ENCODE measurements around the gene CHIT1. TPM values are rescaled to one million over a fixed set of nuclear protein-coding genes. Genes with fewer than 3 reads are reported as not detected.

The CHIT1 gene
- total RNA-seq, 1 donor, result under 0.01 TPM

- DNase-seq (ENCODE audit: insufficient read length, low spot score, missing footprints), result no peak
- no peaks in the 10 kb centered on the region for H3K36me3 ChIP-seq (ENCODE audit: insufficient read depth, low read length)
- no peaks in the 10 kb centered on the region for H3K9me3 ChIP-seq (ENCODE audit: low read depth, low read length)
- no peak overlapping the region for H3K4me2 ChIP-seq (ENCODE audit: insufficient read depth, low read length)
- no peak overlapping the region for H2AFZ ChIP-seq (ENCODE audit: low read length)
- no peaks in the 10 kb centered on the region for H3K79me2 ChIP-seq (ENCODE audit: insufficient read depth, low read length)
- peaks cover 23% of the 10 kb centered on the region for H3K4me1 ChIP-seq (ENCODE audit: insufficient read depth, low read length)
- H3K27me3 ChIP-seq (ENCODE audit: insufficient read depth, low read length), result no peaks in the 10 kb centered on the region
- TF ChIP-seq, protein P1, sequence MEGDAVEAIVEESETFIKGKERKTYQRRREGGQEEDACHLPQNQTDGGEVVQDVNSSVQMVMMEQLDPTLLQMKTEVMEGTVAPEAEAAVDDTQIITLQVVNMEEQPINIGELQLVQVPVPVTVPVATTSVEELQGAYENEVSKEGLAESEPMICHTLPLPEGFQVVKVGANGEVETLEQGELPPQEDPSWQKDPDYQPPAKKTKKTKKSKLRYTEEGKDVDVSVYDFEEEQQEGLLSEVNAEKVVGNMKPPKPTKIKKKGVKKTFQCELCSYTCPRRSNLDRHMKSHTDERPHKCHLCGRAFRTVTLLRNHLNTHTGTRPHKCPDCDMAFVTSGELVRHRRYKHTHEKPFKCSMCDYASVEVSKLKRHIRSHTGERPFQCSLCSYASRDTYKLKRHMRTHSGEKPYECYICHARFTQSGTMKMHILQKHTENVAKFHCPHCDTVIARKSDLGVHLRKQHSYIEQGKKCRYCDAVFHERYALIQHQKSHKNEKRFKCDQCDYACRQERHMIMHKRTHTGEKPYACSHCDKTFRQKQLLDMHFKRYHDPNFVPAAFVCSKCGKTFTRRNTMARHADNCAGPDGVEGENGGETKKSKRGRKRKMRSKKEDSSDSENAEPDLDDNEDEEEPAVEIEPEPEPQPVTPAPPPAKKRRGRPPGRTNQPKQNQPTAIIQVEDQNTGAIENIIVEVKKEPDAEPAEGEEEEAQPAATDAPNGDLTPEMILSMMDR (IDR thresholded peaks at IDR 0.05; ENCODE audit: extremely low read depth, low read depth, low read length), result no peak
- no peak overlapping the region for H3K27ac ChIP-seq (ENCODE audit: low read depth, low read length)
- H3K4me3 ChIP-seq (ENCODE audit: insufficient read depth, low read length), result no peak overlapping the region
- H4K20me1 ChIP-seq (ENCODE audit: insufficient read depth, low read length), result no peaks in the 10 kb centered on the region
Observed at GRCh38 chr1:203276916-203277545, 47.6 kb upstream of the CHIT1 start.

- Histone ChIP-seq H3K36me3 (ENCODE audit: insufficient read depth, low read length) (no peaks in the 10 kb centered on the region), H3K4me1 (ENCODE audit: insufficient read depth, low read length) (peaks cover 23% of the 10 kb centered on the region), H3K27ac (ENCODE audit: low read depth, low read length) (no peak overlapping the region), H3K27me3 (ENCODE audit: insufficient read depth, low read length) (no peaks in the 10 kb centered on the region), H3K9me3 (ENCODE audit: low read depth, low read length) (no peaks in the 10 kb centered on the region), H3K4me2 (ENCODE audit: insufficient read depth, low read length) (no peak overlapping the region), H3K79me2 (ENCODE audit: insufficient read depth, low read length) (no peaks in the 10 kb centered on the region), H3K4me3 (ENCODE audit: insufficient read depth, low read length) (no peak overlapping the region), H2AFZ (ENCODE audit: low read length) (no peak overlapping the region), H4K20me1 (ENCODE audit: insufficient read depth, low read length) (no peaks in the 10 kb centered on the region)
- TF ChIP-seq, protein P1 (IDR thresholded peaks at IDR 0.05; ENCODE audit: extremely low read depth, low read depth, low read length), result no peak
- DNase-seq (ENCODE audit: insufficient read length, low spot score, missing footprints), result no peak
Observed at GRCh38 chr1:203276408-203276807, 46.9 kb upstream of the CHIT1 start.

GRCh38 chr1:203275656-203276272, 46.3 kb upstream of the CHIT1 start:
- Histone ChIP-seq H3K79me2 (ENCODE audit: insufficient read depth, low read length) (no peaks in the 10 kb centered on the region), H4K20me1 (ENCODE audit: insufficient read depth, low read length) (no peaks in the 10 kb centered on the region), H3K9me3 (ENCODE audit: low read depth, low read length) (no peaks in the 10 kb centered on the region), H3K27me3 (ENCODE audit: insufficient read depth, low read length) (no peaks in the 10 kb centered on the region), H3K27ac (ENCODE audit: low read depth, low read length) (no peak overlapping the region), H3K4me3 (ENCODE audit: insufficient read depth, low read length) (no peak overlapping the region), H3K4me2 (ENCODE audit: insufficient read depth, low read length) (no peak overlapping the region), H2AFZ (ENCODE audit: low read length) (no peak overlapping the region), H3K4me1 (ENCODE audit: insufficient read depth, low read length) (peaks cover 28% of the 10 kb centered on the region), H3K36me3 (ENCODE audit: insufficient read depth, low read length) (no peaks in the 10 kb centered on the region)
- TF ChIP-seq, protein P1 (IDR thresholded peaks at IDR 0.05; ENCODE audit: extremely low read depth, low read depth, low read length), result no peak
- no peak for DNase-seq (ENCODE audit: insufficient read length, low spot score, missing footprints)

GRCh38 chr1:203274603-203275381, 45.3 kb upstream of the CHIT1 start:
- TF ChIP-seq, protein P1 (IDR thresholded peaks at IDR 0.05; ENCODE audit: extremely low read depth, low read depth, low read length), result no peak
- Histone ChIP-seq H3K36me3 (ENCODE audit: insufficient read depth, low read length) (no peaks in the 10 kb centered on the region), H4K20me1 (ENCODE audit: insufficient read depth, low read length) (no peaks in the 10 kb centered on the region), H3K9me3 (ENCODE audit: low read depth, low read length) (no peaks in the 10 kb centered on the region), H3K27ac (ENCODE audit: low read depth, low read length) (no peak overlapping the region), H2AFZ (ENCODE audit: low read length) (no peak overlapping the region), H3K4me1 (ENCODE audit: insufficient read depth, low read length) (peaks cover 28% of the 10 kb centered on the region), H3K27me3 (ENCODE audit: insufficient read depth, low read length) (no peaks in the 10 kb centered on the region), H3K79me2 (ENCODE audit: insufficient read depth, low read length) (no peaks in the 10 kb centered on the region), H3K4me2 (ENCODE audit: insufficient read depth, low read length) (no peak overlapping the region), H3K4me3 (ENCODE audit: insufficient read depth, low read length) (no peak overlapping the region)
- DNase-seq (ENCODE audit: insufficient read length, low spot score, missing footprints), result no peak

Data from osteoblast (primary cell).